Measurements from ENCODE around the gene OBSL1.

GRCh38 chr2:219551441-219552381 is 19.6 kb downstream of the OBSL1 start:
- no peak for TF ChIP-seq POLR2AphosphoS5 (IDR thresholded peaks at IDR 0.05; ENCODE audit: borderline replicate concordance, low read depth, low read length)
- no peak for TF ChIP-seq EZH2 (IDR thresholded peaks at IDR 0.05)
- TF ChIP-seq FOXP2 (optimal IDR thresholded peaks at IDR 0.05; ENCODE audit: control extremely low read depth, extremely low read length, insufficient read depth) = no peak

Measured in SK-N-MC (cell line).